HG03565 (cell line): ENCODE data around the gene ZNF488.
"Not testable (repeated sequence)": the region's sequence is repeated elsewhere in the genome, so short reads cannot be mapped to it uniquely, and the experiment has no call there.

Experiments
- ATAC-seq: cut with Tn5 transposase; IDR thresholded peaks from one replicate; pipeline ENCODE4 v1.9.1; 2021; ENCODE audit warnings: mild to moderate bottlenecking, moderate library complexity; ENCODE audit not compliant: unreplicated experiment

The ZNF488 gene

DNA sequence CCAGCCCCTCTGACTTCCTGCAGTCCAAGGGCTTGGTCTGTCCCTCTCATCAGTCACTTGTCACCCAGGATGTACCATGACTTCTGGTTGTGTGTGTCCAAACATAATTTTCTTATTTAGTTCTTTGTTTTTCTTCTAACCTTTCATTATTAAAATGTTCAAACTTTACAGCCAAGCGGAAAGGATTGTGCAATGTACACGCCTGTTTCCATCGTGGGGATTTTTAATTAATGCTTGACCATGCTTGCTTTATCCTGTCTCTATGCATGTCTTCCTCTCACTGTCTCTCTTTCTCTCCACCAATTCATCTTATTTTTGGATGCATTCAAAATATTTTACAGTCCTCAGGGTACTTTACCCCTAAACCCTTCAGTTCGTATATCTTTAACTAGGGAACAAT is 26.2 kb upstream of the ZNF488 start:
- ATAC-seq, result no peak

DNA sequence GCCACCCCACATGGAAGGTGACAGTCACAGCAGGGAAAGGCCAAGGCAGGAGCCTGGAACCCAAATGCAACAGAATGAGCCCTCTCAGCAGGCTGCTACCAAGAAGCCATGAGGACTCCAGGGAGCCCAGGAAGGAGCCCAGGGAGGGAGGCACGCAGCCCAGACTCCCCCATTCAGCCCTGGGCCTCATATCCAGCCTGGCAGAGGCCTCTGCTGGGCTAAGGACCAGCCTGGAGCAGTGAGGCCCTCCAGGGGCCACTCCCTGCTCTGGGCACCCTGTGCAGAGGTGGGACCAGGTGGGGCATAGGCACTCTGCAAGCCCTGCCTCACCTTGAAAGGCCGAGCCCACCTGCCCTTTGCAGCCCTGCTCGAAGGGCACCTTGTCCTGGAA is 25.8 kb upstream of the ZNF488 start:
- ATAC-seq, result no peak

DNA sequence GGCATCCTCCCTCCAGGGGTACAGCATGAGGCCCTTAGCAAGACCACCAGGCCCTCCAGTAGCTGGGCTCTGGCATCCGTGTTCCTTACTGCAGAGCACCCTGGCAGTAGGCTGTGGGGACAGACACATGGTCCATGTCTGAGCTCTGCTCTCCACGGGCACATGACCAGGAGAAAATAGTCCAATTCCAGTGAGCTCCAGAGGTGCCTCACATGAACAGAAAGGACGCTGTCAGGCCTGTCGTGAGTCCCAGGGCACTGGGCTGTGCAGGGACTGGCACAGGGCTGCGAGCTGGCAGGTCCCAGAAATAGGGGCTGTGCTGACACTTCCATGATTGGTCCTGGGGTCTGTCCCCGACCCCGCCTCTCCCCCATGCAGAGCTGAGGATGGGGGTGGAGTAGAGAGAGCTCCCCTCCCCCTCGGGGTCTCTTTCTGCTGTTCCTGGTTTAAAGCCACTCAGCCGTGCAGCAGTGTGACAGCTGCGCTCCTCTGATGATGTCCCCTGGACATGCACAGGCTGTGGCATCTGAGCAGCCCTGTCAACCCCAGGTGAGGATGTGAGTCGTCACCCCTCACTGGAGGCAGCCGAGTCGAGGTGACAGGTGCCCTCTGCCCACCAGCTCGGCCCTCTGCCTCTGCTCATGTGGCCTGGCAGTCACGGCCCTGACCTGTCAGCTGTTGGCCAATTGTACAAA is 25.2 kb upstream of the ZNF488 start:
- ATAC-seq, result no peak

DNA sequence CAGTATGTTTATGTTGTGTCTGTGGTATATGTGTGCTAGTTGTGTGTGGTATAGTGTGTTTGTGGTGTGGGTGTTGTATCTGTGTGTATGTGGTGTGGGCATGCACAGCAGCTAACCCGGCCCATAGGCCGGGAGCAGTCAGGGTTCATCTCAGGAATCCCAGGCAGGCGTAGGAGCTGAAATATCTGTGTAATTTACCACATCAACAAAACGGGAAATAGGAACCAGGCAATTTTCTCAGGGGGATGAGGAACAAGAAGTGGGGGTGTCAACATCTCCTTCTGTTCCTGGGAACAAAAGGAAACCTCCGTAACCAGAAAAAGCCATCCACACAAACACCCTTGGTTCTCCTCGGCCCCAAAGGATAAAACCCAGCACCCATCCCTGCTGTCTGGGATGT is 24.5 kb upstream of the ZNF488 start:
- ATAC-seq, result no peak

DNA sequence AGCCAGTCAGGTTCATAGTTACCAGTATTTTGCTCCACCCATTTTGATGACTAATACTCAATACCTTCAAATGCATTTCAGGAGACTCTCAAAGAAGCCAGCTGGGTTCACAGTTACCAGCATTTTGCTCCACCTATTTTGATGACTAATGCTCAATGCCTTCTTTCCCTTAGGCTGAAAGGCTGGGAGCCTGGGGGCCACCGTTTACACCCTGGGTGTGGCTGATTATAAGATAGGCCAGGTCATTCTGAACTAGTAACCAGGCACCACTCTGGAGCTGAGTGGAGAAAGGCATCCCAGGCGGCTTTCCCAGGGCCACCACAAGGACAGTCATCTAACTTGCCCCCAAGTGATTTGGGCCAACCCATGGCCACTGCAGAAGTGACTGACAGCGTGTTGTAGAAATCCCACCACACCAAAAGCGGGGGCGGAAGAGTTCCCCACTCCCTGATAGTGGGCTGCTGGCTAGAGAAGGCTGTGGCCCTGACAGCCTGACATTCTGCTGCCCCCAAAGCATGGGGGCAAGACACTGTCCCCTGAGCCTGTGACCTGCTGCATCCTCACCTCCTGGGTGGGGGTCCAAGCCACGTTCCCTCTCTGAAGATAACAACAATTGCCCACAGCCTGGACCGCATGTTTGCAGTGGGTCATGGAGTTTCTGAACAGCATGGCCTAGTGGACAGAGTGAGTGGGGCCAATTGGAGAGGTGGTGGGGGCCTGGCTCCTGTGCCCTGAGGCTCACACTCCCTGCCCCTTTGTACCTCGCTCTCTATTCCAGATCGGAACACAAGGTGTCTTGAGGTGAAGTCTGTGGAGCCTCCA is 23.0 kb upstream of the ZNF488 start:
- ATAC-seq, result no peak

DNA sequence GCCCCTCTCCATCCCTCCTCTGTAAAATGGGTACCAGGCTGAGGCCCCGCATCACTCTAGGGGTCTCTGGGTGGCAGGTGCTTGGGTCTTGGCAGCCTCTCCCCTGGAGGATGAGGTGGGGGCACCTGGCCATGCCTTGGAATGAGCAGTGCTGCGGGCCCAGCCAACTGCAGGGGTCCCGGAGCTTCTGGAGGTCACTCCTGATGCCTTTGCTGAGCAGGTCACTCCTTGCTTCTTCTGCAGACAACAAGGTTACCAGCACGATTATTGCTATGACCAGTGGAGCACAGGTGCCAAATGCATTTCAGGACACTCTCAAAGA is 22.4 kb upstream of the ZNF488 start:
- ATAC-seq, result no peak

DNA sequence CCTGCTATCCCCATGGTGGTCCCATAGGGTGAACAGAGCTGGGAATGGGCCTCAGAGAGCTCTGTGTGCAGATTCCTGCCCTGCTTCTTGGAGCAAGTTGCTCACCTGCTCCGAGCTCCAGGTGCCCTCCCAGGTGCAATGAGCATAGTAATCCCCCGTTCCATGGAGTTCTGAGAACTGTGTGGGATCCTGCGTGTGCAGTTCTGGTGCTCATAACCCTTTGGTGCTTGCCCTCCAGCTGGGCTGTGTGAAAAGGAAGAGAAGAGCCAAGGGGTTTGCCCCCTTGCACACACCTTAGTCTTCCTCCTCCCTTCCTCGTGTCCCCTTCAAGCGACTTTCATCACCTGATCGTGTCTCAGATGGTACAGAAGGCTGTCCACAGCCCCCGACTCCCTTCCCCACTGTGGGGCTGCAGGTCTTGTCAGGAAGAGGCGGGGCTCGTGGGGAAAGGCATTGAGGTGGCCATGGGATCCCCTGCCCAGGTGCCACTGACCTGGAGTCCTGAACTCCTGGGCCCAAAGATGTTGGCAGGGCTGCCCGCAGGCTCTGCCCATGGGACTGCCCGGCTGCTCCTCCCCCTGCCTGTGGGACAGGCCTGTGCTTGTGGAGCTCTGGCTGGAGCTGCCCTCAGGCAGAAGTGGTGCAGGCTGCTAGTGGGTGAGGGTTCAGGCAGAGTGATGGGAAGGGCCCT is 21.9 kb upstream of the ZNF488 start:
- no peak for ATAC-seq

DNA sequence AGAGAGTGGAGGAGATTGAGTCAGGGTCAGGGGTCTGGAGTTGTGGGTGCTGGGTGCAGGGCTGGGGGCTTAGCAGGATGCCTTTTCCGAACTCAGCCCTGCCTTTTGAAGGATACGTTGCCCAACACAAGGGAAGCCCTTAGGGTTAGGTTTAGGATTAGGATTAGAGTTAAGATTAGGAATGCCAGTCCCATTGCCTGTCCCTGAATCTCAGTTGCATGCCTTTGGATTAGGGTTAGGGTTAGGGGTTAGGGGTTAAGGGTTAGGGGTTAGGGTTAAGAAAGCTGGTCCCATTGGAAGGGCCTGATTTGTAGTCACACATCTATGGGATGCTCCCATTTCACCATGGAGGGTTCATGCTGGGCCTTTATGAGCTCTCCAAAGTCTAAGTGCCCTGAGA is 20.8 kb upstream of the ZNF488 start:
- no peak for ATAC-seq

DNA sequence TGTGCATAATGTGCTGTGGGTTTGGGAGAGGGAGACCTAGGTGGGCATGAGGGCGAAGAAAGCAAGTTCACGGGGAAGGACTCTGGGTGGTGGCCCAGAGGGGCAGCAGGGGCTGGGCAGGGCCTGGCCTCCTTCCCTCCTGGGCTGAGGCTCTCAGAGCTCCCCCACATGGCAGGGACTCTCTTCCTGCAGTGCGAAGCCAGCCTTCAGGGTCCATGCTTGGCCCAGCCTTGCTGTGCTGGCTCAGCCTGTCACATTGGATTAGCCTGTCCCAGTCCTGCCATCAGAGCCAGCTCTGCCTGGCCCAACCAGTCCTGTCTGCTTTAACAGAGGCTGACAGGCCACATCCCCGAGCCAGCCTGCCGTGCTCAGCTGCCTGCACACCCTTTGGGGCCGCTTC is 20.4 kb upstream of the ZNF488 start:
- ATAC-seq, result no peak

DNA sequence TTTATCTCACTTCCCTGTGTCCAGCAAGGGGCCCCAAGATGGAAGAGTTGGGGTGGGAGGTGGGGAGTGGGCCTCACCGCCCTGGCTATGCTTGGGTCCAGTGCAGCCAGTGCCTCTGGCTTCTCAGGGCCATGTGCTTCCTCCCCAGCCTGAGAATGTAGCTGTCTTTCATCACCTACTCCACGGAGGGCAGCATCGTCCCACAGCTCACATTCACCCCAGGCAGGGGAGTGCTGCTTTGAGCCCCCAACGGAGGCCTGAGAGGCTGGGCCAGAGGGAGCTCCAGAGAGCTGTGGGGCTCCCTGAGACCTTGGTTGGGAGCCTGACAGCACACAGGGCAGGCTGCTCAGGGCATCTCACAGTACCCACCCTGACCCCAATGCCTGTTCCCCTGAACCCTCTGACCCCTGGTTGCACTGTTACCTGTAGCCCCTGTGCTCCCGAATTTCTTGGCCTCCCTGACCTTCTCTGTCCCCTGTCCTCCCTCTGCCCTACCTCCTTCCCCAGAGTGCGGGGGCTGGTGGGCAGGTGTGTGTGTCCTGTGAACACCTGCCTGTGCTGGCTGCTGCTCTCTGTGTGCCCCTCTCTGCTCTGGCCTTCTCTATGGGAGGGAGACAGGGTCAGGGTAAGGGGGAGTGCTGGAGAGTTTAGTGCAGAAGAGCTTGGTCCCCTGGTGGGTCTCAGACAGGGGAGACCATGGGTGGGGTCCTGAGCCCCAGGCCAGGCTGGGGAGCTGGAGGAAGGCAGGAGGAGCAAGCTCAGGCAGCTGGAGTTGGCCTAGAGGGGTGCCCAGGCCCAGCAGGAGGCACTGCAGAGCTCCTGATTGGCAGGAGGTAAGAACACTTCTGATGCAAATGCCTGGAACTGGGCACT is 19.6 kb upstream of the ZNF488 start:
- no peak for ATAC-seq

DNA sequence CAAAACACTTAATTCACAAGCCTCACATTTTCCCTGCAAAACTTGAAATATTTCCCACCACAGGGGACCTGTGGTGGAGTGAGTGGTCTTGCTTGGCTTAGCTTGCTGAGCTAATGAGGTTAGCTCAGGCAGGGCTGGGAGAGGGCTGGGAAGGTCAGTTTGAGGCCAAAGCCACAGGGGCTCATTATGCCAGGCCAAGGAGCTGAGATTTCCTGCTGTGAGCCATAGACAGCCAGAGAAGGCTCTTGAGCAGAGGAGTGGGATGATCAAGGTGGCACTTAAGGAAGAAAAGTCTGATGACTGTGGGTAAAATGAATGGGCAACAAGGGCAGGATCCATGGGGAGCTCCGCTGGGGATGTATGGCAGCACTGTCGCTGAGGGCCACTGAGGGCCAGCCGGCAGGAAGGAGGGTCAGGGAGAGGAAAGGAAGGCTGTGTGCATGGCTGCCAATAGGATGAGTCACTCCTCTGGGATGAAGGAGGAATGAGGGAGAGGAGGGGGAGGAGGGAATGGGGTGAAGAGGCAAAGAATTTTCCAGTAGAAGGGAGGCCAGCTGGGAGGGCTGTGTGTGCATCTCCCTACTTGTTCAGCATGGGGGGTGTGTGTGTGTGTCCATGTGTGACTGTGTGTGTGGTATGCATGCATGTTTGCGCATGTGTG is 18.7 kb upstream of the ZNF488 start:
- ATAC-seq, result no peak

DNA sequence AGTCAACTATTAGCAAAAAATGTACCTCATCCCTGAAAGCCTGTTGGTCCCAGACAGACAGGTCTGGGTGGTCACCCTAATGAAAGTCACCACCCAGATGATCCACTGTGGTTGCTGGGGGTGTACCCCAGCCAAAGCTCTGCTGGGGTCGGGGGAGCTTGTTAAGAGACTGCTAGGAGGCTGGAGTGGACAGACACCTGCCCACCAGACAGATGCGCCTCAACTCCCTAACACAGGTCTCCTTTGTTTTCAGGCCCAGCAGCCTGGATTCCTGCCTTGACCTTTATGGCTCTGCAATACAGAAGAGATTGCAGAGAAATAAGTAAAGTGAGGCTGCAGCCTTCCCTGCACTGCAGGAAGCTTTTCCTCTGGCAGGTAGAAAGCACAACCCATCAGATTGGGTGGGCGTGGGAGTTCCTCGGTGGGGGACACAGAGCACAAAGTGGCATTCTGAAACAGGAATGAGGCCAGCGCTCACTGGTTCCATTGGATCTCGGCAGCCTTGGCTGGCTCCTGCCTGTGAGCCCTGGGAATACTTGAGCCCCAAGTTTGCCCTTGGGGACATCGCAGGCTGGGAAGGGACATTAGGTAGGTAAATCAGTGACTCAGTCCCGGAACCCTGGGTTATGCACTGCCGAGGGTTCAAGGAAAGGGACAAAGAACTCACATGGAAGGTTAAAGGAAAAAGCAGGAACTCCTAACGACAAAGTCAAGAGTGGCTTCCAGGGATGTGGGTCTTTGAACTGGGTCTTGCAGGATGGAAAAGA is 18.0 kb upstream of the ZNF488 start:
- ATAC-seq, result no peak

DNA sequence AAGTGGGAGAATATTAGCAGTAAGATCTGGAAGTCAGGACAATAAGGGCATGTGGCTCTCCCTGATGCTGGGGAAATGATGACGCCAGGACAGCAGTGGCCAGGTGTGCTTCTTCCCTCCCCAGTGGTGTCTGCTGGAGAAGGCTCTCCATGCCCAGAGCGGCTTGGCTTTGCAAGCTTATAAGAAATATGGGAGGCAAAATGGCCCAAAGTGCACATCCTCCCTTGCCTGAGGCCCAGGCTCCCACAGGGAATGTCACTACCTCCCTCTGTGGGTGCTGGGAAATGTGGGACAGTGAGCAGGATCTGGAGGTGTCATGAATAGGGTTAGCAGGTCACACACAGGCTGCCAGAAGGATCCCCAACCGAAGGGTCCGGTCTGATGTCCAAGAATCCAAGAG is 17.1 kb upstream of the ZNF488 start:
- no peak for ATAC-seq

DNA sequence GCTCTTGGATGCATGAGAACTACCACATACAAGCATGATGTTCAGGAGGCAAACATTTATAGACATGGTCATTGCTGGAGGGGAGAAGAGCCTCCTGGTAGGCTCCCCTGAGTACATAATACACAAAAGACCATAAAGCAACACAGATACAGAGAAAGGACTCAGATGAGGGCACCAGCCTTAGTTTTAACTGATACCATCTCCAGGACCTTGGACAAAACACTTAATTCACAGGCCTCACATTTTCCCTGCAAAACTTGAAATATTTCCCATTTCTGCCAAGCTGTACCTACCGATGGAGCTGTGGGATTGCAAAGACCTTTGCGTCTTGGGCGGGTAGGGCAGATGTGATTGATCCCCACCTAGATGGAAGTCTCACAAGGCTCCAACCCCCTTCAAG is 16.7 kb upstream of the ZNF488 start:
- no peak for ATAC-seq

DNA sequence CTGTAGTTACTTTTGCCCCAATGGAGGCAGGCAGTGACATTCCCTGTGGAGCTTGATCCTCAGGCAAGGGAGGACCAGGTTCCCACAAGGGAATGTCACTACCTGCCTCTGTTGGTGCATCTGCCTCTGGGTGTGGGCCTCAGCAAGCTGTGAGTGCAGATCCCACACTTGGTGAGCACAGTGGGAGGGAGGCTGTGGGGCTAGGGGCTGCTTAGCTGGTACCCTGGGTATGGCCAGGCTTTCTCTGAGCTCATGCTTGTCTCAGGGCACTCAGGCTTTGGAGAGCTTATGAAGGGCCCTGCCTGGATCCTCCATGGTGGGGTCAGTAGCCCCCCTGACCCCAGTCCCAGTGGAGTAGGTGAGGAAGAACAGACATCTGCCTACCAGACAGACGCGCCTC is 16.2 kb upstream of the ZNF488 start:
- ATAC-seq, result no peak

DNA sequence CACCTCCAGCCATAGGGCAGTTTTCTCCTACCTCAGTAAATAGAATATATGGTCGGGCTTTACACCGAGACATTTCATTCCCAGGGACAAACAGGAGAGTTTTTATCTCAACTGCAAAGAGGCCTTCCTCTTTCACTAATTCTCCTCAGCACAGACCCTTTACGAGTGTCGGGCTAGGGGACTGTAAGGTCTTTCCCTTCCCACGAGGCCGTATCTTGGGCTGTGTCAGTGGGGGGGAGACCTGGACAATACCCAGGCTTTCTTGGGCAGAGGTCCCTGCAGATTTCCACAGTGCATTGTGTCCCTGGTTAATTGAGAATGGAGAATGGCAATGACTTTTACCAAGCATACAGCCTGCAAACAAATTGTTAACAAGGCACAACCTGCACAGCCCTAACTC is 13.2 kb upstream of the ZNF488 start:
- no peak for ATAC-seq

DNA sequence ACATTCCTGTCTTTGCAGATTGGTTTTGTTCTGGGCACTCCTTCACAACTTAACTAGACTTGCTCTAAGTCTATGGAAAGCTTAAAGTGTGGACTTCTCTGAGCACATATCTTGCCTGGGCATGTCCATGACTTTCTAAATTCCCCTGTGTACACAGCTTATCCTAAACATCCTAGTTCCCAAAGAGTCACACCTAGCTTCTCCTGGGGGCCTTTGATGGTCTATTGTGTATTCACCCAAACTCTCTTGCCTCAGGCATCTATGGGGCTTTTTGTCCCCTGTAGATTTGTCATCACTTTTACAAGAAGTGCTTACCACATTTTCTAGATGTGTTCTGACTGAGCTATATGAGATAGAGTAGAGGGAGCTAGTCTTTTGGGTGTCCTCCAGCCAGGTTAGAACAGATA is 12.2 kb upstream of the ZNF488 start:
- no peak for ATAC-seq

DNA sequence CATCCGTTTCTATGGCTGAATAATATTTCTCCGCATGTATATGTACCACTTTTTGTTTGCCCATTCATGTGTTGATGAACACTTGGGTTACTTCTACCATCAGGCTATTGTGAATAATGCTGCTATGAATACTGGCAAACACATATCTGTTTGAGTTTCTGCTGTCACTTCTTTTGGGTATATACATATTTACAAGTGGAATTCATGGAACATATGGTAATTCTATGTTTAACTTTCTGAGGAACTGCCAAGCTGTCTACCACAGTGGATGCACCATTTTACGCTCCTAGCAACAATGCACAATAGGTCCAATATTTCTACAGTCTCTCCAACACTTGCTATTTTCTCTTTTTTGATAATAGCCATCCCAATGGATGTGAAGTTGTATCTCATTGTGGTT is 5.5 kb upstream of the ZNF488 start:
- no peak for ATAC-seq

DNA sequence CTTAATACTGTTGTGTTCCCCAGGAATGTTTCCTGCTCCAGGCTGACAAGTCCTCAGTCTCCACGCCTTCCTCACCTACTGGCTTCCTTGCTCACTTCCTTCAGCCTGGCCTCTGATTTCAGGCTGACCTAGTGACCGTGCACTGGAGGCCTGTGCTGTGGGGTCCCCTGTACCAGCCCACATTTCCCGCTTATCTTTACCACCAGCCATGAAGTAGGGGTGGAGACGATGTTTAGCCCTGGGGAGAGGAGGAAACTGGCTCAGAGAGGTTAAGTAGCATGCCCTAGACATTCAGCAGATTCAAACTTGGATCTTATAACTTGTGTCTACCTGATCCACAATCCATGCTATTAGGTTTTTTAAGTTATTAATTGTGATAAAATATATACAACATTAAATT is 4.8 kb upstream of the ZNF488 start:
- no peak for ATAC-seq

DNA sequence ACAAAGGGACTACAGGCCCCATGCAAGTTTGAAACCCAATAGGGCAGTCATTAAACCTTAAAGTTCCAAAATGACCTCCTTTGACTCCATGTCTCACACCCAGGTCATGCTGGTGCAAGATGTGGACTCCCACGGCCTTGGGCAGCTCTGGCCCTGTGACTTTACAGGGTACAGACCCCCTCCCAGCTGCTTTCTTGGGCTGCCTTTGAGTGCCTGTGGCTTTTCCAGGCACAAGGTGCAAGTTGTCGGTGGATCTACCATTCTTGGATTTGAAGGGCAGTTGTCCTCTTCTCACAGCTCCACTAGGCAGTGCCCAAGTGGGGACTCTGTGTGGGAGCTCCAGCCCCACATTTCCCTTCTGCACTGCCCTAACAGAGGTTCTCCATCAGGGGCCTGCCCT is 2.0 kb upstream of the ZNF488 start:
- ATAC-seq, result not testable (repeated sequence)
